ENCODE results near the gene QPRT. TPM values are rescaled to one million over a fixed set of nuclear protein-coding genes. Genes with fewer than 3 reads are reported as not detected.
"Not testable (repeated sequence)": the region's sequence is repeated elsewhere in the genome, so short reads cannot be mapped to it uniquely, and the experiment has no call there.

Gene QPRT
- total RNA-seq, 1 donor from 2014 or later: 34.7 TPM

DNA sequence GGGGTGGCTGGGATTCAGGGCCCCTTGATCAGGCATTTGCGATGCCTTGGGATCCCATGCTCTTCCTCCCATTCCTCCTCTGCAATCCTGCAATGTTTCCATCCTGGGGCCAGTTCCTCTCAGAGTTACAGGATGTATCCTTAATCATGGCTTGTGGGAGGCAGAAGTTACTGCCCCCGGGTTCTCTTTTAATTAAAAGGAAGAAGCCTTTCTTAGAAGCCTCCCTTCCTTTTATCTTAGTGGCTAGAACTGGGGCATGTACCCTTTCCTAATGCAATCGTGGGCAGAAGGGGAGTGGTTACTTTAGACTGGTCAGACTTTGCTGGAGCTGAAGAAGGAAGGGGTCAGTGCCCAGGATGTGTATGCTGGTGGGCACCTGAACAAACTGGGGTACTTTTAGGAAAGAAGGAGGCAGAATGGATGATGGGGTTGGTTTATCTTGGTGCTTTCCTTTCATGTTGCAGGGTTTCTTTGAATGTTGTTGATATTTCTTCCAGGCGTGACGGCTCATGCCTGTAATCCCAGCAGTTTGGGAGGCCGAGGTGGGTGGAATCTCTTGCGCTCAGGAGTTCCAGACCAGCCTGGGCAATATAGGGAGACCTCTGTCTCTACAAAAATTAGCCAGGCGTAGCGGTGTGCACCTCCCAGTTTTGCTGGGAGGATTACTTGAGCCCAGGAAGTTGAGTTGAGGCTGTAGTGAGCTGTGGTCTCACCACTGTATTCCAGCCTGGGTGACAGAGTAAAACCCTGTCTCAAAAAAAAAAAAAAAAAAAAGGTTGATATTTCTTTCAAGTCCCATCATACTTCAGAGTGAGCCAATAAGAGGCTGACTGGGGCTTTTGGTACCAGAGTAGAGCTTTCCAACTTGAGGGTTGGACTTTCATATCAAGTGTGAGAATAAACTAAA, 29.1 kb upstream of the QPRT start:
- TF ChIP-seq, protein P1, sequence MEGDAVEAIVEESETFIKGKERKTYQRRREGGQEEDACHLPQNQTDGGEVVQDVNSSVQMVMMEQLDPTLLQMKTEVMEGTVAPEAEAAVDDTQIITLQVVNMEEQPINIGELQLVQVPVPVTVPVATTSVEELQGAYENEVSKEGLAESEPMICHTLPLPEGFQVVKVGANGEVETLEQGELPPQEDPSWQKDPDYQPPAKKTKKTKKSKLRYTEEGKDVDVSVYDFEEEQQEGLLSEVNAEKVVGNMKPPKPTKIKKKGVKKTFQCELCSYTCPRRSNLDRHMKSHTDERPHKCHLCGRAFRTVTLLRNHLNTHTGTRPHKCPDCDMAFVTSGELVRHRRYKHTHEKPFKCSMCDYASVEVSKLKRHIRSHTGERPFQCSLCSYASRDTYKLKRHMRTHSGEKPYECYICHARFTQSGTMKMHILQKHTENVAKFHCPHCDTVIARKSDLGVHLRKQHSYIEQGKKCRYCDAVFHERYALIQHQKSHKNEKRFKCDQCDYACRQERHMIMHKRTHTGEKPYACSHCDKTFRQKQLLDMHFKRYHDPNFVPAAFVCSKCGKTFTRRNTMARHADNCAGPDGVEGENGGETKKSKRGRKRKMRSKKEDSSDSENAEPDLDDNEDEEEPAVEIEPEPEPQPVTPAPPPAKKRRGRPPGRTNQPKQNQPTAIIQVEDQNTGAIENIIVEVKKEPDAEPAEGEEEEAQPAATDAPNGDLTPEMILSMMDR (IDR thresholded peaks at IDR 0.05; ENCODE audit: partially characterized antibody, unreplicated experiment): no peak
- no peaks in the 10 kb centered on the region for H3K36me3 Mint-ChIP-seq (ENCODE audit: unreplicated experiment)
- DNase-seq: no peak
- H3K4me3 Mint-ChIP-seq (ENCODE audit: unreplicated experiment): no peak overlapping the region
- peaks cover 1% of the 10 kb centered on the region for H3K9me3 Mint-ChIP-seq (ENCODE audit: unreplicated experiment)
- no peaks in the 10 kb centered on the region for H3K27me3 Mint-ChIP-seq (ENCODE audit: unreplicated experiment)
- H3K27ac Mint-ChIP-seq (ENCODE audit: unreplicated experiment): no peak overlapping the region
- H3K4me1 Mint-ChIP-seq (ENCODE audit: low read depth, unreplicated experiment): peaks cover 2% of the 10 kb centered on the region

DNA sequence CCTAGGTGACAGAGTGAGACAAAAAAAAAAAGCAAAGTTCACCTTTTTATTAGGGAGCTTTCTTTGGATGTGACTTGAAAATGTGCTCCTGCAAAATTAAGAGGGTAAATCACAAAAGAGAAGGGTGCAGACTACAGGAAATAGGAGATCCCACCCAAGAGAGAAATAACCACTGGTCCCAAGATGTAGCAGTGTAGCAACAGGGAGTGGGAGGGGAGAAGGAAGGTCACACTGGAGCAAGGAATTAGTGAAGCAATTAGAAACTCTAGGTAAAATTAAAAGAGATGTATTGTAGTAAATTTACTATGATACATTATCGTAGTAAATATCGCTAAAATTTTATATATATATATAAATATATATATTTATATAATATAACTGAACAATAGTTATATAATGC, 28.2 kb upstream of the QPRT start:
- TF ChIP-seq, protein P1 (IDR thresholded peaks at IDR 0.05; ENCODE audit: partially characterized antibody, unreplicated experiment): no peak
- Mint-ChIP-seq H3K27me3 (ENCODE audit: unreplicated experiment) (no peaks in the 10 kb centered on the region), H3K9me3 (ENCODE audit: unreplicated experiment) (no peaks in the 10 kb centered on the region), H3K4me3 (ENCODE audit: unreplicated experiment) (no peak overlapping the region), H3K27ac (ENCODE audit: unreplicated experiment) (no peak overlapping the region), H3K4me1 (ENCODE audit: low read depth, unreplicated experiment) (peaks cover 2% of the 10 kb centered on the region), H3K36me3 (ENCODE audit: unreplicated experiment) (no peaks in the 10 kb centered on the region)
- no peak for DNase-seq

GRCh38 chr16:29651774-29652349, 27.1 kb upstream of the QPRT start:
- H3K4me3 Mint-ChIP-seq (ENCODE audit: unreplicated experiment): no peak overlapping the region
- no peaks in the 10 kb centered on the region for H3K36me3 Mint-ChIP-seq (ENCODE audit: unreplicated experiment)
- TF ChIP-seq, protein P1 (IDR thresholded peaks at IDR 0.05; ENCODE audit: partially characterized antibody, unreplicated experiment): no peak
- H3K27me3 Mint-ChIP-seq (ENCODE audit: unreplicated experiment): no peaks in the 10 kb centered on the region
- no peak for DNase-seq
- H3K4me1 Mint-ChIP-seq (ENCODE audit: low read depth, unreplicated experiment): peaks cover 2% of the 10 kb centered on the region
- H3K27ac Mint-ChIP-seq (ENCODE audit: unreplicated experiment): no peak overlapping the region
- H3K9me3 Mint-ChIP-seq (ENCODE audit: unreplicated experiment): peaks cover under 1% of the 10 kb centered on the region

DNA sequence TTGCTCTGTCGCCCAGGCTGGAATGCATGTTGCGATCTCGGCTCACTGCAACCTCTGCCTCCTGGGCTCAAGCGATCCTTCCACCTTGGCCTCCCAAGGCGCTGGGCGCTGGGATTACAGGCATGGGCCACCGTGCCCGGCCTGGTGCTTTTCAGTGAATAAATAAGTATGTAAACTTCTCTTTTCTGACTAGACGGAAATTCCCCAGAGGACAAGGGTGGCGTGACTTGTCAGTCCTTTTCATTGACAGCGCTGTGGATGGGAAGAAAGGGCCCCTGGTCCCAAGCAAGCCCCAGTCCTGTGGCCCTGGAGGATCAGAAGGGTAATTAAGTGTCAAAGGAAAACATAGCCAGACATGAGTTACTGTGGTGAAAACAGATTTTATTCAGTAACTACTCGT, 25.5 kb upstream of the QPRT start:
- Mint-ChIP-seq H3K9me3 (ENCODE audit: unreplicated experiment) (peaks cover 2% of the 10 kb centered on the region), H3K27ac (ENCODE audit: unreplicated experiment) (no peak overlapping the region), H3K36me3 (ENCODE audit: unreplicated experiment) (no peaks in the 10 kb centered on the region), H3K27me3 (ENCODE audit: unreplicated experiment) (no peaks in the 10 kb centered on the region), H3K4me1 (ENCODE audit: low read depth, unreplicated experiment) (peaks cover 2% of the 10 kb centered on the region), H3K4me3 (ENCODE audit: unreplicated experiment) (no peak overlapping the region)
- no peak for DNase-seq
- TF ChIP-seq, protein P1 (IDR thresholded peaks at IDR 0.05; ENCODE audit: partially characterized antibody, unreplicated experiment): no peak

GRCh38 chr16:29653890-29654289, 25.1 kb upstream of the QPRT start:
- not testable (repeated sequence) for H3K36me3 Mint-ChIP-seq (ENCODE audit: unreplicated experiment); H3K4me1 Mint-ChIP-seq (ENCODE audit: low read depth, unreplicated experiment); H3K27ac Mint-ChIP-seq (ENCODE audit: unreplicated experiment); H3K9me3 Mint-ChIP-seq (ENCODE audit: unreplicated experiment); H3K27me3 Mint-ChIP-seq (ENCODE audit: unreplicated experiment); DNase-seq; H3K4me3 Mint-ChIP-seq (ENCODE audit: unreplicated experiment)
